ENCODE results near the gene CR1L. TPM values are rescaled to one million over a fixed set of nuclear protein-coding genes. Genes with fewer than 3 reads are reported as not detected.

Gene CR1L
- total RNA-seq, 1 experiment from 2014 or later = 13.7 TPM

DNA sequence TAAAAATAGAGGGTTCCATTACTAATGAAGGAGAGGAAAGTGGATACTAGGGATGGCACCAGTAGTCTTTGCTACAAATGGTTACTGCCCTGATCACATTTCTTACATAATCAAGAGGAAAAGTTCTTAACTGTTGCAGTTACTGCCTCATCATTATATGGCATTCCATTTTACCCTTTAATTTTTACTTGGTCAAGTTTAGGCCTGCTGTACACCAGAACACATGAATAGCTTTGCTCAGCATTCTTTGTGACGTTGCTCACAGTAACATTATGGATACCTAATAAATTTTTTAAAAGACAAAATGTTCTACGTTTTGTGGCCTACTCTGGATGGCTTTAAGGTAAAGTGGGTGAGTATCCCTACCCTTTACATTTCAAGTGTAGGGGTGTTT, 38.6 kb upstream of the CR1L start:
- TF ChIP-seq, protein P1, sequence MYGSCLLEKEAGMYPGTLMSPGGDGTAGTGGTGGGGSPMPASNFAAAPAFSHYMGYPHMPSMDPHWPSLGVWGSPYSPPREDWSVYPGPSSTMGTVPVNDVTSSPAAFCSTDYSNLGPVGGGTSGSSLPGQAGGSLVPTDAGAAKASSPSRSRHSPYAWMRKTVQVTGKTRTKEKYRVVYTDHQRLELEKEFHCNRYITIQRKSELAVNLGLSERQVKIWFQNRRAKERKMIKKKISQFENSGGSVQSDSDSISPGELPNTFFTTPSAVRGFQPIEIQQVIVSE (CRISPR knock-in tag; IDR thresholded peaks at IDR 0.05; ENCODE audit: borderline replicate concordance) = no peak
- TF ChIP-seq MXD4 (CRISPR knock-in tag; IDR thresholded peaks at IDR 0.05; ENCODE audit: borderline replicate concordance) = no peak
- TF ChIP-seq, protein P2, sequence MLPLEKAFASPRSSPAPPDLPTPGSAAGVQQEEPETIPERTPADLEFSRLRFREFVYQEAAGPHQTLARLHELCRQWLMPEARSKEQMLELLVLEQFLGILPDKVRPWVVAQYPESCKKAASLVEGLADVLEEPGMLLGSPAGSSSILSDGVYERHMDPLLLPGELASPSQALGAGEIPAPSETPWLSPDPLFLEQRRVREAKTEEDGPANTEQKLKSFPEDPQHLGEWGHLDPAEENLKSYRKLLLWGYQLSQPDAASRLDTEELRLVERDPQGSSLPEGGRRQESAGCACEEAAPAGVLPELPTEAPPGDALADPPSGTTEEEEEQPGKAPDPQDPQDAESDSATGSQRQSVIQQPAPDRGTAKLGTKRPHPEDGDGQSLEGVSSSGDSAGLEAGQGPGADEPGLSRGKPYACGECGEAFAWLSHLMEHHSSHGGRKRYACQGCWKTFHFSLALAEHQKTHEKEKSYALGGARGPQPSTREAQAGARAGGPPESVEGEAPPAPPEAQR (CRISPR knock-in tag; IDR thresholded peaks at IDR 0.05) = no peak
- TF ChIP-seq EMX1 (CRISPR knock-in tag; IDR thresholded peaks at IDR 0.05) = no peak
- TF ChIP-seq, protein P3, sequence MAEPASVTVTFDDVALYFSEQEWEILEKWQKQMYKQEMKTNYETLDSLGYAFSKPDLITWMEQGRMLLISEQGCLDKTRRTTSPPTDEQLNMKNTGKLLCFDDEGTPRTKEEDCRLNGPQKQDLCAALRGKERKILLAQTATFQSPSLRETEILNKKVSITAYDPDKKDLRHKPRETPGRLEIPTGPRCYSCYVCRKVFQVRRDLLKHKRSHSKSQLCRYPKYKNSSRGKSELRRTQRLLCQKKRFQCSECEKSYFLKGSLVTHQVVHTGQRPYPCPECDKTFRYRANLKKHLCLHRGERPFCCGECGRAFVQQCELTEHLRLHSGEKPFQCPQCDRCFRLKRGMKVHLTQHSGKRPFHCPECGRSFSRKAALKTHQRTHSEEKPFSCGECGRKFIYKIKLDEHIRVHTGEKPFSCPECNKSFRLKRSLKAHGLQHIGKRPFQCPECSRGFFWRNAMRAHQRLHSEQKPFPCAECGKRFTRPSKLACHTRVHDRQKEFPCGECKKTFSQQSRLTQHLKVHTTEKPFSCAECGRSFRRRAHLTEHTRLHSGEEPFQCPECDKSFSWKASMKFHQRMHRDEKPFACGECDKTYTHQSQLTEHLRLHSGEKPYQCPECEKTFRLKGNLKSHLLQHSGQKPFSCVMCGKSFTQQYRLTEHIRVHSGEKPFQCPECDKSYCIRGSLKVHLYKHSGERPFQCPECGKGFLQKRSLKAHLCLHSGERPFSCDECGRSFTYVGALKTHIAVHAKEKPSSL (CRISPR knock-in tag; conservative IDR thresholded peaks at IDR 0.05) = no peak
- TF ChIP-seq SMAD3 (CRISPR knock-in tag; IDR thresholded peaks at IDR 0.05; ENCODE audit: borderline replicate concordance) = no peak
- no peak for TF ChIP-seq KAT7 (CRISPR knock-in tag; IDR thresholded peaks at IDR 0.05; ENCODE audit: borderline replicate concordance)
- no peak for TF ChIP-seq GTF2I (CRISPR knock-in tag; conservative IDR thresholded peaks at IDR 0.05)
- TF ChIP-seq, protein P4, sequence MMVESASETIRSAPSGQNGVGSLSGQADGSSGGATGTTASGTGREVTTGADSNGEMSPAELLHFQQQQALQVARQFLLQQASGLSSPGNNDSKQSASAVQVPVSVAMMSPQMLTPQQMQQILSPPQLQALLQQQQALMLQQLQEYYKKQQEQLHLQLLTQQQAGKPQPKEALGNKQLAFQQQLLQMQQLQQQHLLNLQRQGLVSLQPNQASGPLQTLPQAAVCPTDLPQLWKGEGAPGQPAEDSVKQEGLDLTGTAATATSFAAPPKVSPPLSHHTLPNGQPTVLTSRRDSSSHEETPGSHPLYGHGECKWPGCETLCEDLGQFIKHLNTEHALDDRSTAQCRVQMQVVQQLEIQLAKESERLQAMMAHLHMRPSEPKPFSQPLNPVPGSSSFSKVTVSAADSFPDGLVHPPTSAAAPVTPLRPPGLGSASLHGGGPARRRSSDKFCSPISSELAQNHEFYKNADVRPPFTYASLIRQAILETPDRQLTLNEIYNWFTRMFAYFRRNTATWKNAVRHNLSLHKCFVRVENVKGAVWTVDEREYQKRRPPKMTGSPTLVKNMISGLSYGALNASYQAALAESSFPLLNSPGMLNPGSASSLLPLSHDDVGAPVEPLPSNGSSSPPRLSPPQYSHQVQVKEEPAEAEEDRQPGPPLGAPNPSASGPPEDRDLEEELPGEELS (CRISPR knock-in tag; IDR thresholded peaks at IDR 0.05) = no peak
- TF ChIP-seq, protein P5, sequence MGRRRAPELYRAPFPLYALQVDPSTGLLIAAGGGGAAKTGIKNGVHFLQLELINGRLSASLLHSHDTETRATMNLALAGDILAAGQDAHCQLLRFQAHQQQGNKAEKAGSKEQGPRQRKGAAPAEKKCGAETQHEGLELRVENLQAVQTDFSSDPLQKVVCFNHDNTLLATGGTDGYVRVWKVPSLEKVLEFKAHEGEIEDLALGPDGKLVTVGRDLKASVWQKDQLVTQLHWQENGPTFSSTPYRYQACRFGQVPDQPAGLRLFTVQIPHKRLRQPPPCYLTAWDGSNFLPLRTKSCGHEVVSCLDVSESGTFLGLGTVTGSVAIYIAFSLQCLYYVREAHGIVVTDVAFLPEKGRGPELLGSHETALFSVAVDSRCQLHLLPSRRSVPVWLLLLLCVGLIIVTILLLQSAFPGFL (CRISPR knock-in tag; IDR thresholded peaks at IDR 0.05; ENCODE audit: borderline replicate concordance) = no peak
- TF ChIP-seq, protein P6, sequence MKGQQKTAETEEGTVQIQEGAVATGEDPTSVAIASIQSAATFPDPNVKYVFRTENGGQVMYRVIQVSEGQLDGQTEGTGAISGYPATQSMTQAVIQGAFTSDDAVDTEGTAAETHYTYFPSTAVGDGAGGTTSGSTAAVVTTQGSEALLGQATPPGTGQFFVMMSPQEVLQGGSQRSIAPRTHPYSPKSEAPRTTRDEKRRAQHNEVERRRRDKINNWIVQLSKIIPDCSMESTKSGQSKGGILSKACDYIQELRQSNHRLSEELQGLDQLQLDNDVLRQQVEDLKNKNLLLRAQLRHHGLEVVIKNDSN (CRISPR knock-in tag; IDR thresholded peaks at IDR 0.05) = no peak
- TF ChIP-seq MYBL2 (CRISPR knock-in tag; IDR thresholded peaks at IDR 0.05) = no peak
- TF ChIP-seq, protein P7, sequence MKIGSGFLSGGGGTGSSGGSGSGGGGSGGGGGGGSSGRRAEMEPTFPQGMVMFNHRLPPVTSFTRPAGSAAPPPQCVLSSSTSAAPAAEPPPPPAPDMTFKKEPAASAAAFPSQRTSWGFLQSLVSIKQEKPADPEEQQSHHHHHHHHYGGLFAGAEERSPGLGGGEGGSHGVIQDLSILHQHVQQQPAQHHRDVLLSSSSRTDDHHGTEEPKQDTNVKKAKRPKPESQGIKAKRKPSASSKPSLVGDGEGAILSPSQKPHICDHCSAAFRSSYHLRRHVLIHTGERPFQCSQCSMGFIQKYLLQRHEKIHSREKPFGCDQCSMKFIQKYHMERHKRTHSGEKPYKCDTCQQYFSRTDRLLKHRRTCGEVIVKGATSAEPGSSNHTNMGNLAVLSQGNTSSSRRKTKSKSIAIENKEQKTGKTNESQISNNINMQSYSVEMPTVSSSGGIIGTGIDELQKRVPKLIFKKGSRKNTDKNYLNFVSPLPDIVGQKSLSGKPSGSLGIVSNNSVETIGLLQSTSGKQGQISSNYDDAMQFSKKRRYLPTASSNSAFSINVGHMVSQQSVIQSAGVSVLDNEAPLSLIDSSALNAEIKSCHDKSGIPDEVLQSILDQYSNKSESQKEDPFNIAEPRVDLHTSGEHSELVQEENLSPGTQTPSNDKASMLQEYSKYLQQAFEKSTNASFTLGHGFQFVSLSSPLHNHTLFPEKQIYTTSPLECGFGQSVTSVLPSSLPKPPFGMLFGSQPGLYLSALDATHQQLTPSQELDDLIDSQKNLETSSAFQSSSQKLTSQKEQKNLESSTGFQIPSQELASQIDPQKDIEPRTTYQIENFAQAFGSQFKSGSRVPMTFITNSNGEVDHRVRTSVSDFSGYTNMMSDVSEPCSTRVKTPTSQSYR (CRISPR knock-in tag; IDR thresholded peaks at IDR 0.05) = no peak
- no peak for TF ChIP-seq FOXJ3 (CRISPR knock-in tag; IDR thresholded peaks at IDR 0.05; ENCODE audit: borderline replicate concordance)
- no peak for TF ChIP-seq GRHL2 (CRISPR knock-in tag; IDR thresholded peaks at IDR 0.05; ENCODE audit: insufficient replicate concordance, severe bottlenecking)
- TF ChIP-seq NFYB (CRISPR knock-in tag; conservative IDR thresholded peaks at IDR 0.05; ENCODE audit: low read depth) = no peak
- no peak for TF ChIP-seq RORB (CRISPR knock-in tag; IDR thresholded peaks at IDR 0.05)
- TF ChIP-seq, protein P8, sequence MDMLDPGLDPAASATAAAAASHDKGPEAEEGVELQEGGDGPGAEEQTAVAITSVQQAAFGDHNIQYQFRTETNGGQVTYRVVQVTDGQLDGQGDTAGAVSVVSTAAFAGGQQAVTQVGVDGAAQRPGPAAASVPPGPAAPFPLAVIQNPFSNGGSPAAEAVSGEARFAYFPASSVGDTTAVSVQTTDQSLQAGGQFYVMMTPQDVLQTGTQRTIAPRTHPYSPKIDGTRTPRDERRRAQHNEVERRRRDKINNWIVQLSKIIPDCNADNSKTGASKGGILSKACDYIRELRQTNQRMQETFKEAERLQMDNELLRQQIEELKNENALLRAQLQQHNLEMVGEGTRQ (CRISPR knock-in tag; IDR thresholded peaks at IDR 0.05) = no peak
- peaks cover 2% of the 10 kb centered on the region; the same call in 1 of the 2 replicates for H3K4me1 Mint-ChIP-seq
- H3K4me3 Mint-ChIP-seq = no peak overlapping the region
- no peak for DNase-seq (ENCODE audit: low spot score)
- no peaks in the 10 kb centered on the region for H3K36me3 Mint-ChIP-seq
- no peaks in the 10 kb centered on the region for H3K9me3 Mint-ChIP-seq
- POLR2A ChIA-PET = no interaction called here
- no peak for ATAC-seq
- CTCF ChIA-PET = interaction anchor here (0.8 kb wide), 1 partner anchor 14 kb away, joined by 4 read pairs; no protein-coding TSS in a partner anchor
- no peaks in the 10 kb centered on the region; the same call in 1 of the 2 replicates for H3K27me3 Mint-ChIP-seq (ENCODE audit: low read depth)
- no peak overlapping the region for H3K27ac Mint-ChIP-seq

Measured in WTC11 (cell line).